ENCODE data around the gene CRIM1. TPM values are rescaled to one million over a fixed set of nuclear protein-coding genes. Genes with fewer than 3 reads are reported as not detected.
A peak's percentile ranks its signal among the peaks of the same experiment; 100 is the strongest.

Gene CRIM1
- total RNA-seq, 1 donor from 2014 or later: 103 TPM

DNA sequence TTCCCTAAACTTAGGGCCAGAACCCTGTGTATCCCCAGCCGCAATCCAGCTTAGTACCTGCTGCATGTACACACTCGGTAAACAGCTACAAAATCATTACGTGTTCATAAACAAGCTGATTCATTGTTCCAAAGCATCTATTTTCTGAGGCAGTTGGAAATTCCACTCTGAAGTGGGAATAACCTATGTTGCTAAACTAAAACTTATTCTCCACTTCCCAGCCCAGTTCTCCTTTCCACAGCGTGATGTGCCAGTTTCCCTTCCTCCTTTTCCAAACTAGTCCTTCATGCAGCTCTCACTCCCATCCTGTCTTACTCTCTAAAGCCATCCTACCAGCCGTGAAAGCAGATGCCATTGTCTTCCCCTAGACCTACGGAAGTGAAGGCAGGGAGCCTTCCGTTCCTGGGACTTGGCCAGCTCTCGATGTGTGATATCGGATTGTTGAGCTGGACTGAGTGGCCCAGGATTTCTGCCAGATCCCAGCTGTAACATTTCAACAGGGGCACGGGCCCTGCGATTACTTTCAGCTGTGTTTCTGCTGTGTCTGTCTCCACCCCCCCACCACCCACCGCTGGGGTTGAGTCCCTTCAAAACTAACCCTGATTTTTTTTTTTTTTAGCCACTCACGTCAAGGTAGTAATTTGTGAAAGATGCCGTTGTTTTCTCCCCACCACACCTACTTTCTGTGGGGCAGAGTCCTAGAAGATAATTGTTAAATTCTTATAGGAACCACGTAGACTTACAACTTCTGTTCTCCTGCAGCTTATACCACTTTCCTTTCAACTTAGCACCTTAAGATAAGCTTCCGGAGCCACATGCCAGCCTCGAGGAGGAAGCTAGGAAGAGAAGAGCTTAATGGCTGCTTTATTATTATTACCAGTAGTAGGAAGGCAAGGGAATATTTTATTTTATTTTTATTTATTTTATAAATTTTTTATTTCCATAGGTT is 100.9 kb downstream of the CRIM1 start:
- no peak for TF ChIP-seq CTCF (IDR thresholded peaks at IDR 0.05; ENCODE audit: insufficient read depth, low read length, poor library complexity, severe bottlenecking)
- H3K36me3 ChIP-seq (ENCODE audit: control insufficient read depth, insufficient read depth, low read length): no peaks in the 10 kb centered on the region
- no peak for DNase-seq (ENCODE audit: low read depth)
- H3K4me3 ChIP-seq (ENCODE audit: low read depth, low read length): no peak overlapping the region
- no peaks in the 10 kb centered on the region for H3K27me3 ChIP-seq (ENCODE audit: control insufficient read depth, insufficient read depth, low read length)

DNA sequence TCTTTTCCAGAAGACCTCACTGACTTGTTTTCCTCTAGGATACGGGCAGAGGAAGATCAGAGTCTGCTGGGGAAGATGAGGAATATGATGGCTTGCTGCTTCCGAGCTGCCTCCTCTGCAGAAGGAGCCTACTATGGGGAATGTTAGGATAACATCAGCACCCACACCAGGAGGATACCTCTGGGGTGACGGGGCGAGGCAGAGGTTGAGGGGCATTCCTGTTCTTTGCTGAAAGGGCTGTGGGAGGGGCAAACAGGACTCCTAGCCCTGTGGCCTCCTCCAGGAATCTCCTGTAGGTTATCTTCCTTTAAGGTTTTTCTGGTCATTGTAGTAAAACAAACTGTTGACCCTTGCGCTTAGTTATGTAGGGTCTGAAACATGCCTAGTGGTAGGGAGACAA is 102.5 kb downstream of the CRIM1 start:
- H3K4me3 ChIP-seq (ENCODE audit: low read depth, low read length): no peak overlapping the region
- no peaks in the 10 kb centered on the region for H3K27me3 ChIP-seq (ENCODE audit: control insufficient read depth, insufficient read depth, low read length)
- no peak for DNase-seq (ENCODE audit: low read depth)
- no peak for TF ChIP-seq CTCF (IDR thresholded peaks at IDR 0.05; ENCODE audit: insufficient read depth, low read length, poor library complexity, severe bottlenecking)
- H3K36me3 ChIP-seq (ENCODE audit: control insufficient read depth, insufficient read depth, low read length): no peaks in the 10 kb centered on the region

DNA sequence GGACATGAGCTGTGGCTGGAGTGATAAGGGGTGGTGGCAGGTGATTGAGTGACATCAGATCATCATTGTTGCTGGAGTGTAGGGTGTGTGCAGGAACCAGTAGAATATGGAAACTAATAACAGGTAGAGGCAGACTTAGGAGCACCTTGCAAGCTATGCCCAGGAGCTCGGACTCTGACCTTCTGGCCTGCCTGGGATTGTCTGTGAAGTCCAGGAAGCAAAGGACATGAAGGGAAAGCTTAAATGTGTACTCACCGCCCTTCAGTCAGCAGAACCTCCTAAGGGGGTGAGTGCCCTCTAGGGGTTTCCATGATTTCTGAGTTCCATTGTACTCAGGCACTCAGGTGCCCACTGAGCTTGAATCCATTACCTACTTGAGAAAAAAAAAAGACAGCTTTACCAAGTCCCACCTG is 104.2 kb downstream of the CRIM1 start:
- DNase-seq (ENCODE audit: low read depth): no peak
- peak; percentile 65 for TF ChIP-seq CTCF (IDR thresholded peaks at IDR 0.05; ENCODE audit: insufficient read depth, low read length, poor library complexity, severe bottlenecking)
- H3K36me3 ChIP-seq (ENCODE audit: control insufficient read depth, insufficient read depth, low read length): peaks cover 2% of the 10 kb centered on the region

GRCh38 chr2:36461039-36461681 is 105.6 kb downstream of the CRIM1 start:
- Histone ChIP-seq H3K36me3 (ENCODE audit: control insufficient read depth, insufficient read depth, low read length) (peaks cover 2% of the 10 kb centered on the region), H3K4me3 (ENCODE audit: low read depth, low read length) (no peak overlapping the region), H3K27me3 (ENCODE audit: control insufficient read depth, insufficient read depth, low read length) (no peaks in the 10 kb centered on the region)
- peak; percentile 91 for DNase-seq (ENCODE audit: low read depth)
- TF ChIP-seq CTCF (IDR thresholded peaks at IDR 0.05; ENCODE audit: insufficient read depth, low read length, poor library complexity, severe bottlenecking): no peak

More for the DNA sequence above, 104.2 kb downstream of the CRIM1 start:
- Histone ChIP-seq H3K4me3 (ENCODE audit: low read depth, low read length) (no peak overlapping the region), H3K27me3 (ENCODE audit: control insufficient read depth, insufficient read depth, low read length) (no peaks in the 10 kb centered on the region)

DNA sequence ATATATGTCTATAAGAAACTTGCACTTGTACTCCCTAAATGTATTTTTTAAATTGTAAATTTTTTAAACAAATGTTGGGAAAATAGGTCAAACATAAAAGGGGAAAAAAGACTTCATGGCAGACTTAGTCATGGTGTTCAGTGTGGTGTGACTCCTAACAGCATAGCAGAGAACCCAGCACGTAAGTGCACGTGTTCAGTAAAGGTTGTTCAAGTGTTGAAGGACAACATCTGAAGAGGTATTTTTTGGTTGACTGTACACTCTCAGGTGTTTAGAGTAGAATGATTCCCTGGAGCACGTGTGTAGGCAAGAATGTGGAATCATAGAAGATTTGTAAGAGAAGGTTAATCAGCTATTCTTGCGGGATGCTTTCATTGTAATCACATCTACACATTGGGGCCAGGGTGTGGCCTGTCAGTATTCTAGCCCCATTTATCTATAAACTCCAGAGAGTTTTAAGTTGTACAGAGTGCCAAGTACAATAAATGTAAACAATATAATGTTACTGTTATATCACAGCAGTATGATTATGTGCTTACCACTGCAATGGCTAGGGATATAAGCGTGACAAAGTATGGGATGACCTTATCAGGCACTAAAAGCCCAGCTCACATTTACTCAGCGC is 106.8 kb downstream of the CRIM1 start:
- no peaks in the 10 kb centered on the region for H3K27me3 ChIP-seq (ENCODE audit: control insufficient read depth, insufficient read depth, low read length)
- DNase-seq (ENCODE audit: low read depth): peak; percentile 56
- H3K4me3 ChIP-seq (ENCODE audit: low read depth, low read length): no peak overlapping the region
- TF ChIP-seq CTCF (IDR thresholded peaks at IDR 0.05; ENCODE audit: insufficient read depth, low read length, poor library complexity, severe bottlenecking): no peak
- H3K36me3 ChIP-seq (ENCODE audit: control insufficient read depth, insufficient read depth, low read length): peaks cover 2% of the 10 kb centered on the region
